GM18508 (cell line): ENCODE measurements around the gene QRICH2.
"Not testable (repeated sequence)": the region's sequence is repeated elsewhere in the genome, so short reads cannot be mapped to it uniquely, and the experiment has no call there.

Experiments used
- ATAC-seq: cut with Tn5 transposase; IDR thresholded peaks from one replicate; pipeline ENCODE4 v1.9.1; 2021; ENCODE audit warnings: moderate number of reproducible peaks; ENCODE audit not compliant: insufficient read depth, unreplicated experiment

Gene QRICH2

DNA sequence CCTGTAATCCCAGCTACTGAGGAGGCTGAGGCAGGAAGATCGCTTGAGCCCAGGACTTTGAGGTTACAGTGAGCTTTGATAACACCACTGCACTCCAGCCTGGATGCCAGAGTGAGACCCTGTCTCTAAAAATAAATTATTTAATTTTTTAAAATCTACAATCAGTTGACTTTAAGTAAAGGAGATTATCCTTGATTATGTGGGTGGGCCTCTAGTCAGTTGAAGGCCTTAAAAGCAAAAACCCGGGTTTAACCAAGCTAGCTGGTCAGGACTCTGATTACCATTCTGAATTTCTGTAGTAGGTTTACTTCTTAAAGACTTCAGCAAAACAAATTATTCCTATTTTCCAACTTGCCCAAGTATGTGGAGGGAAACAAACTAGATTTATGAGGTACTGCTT lies 72.2 kb downstream of the QRICH2 start:
- ATAC-seq, result no peak

DNA sequence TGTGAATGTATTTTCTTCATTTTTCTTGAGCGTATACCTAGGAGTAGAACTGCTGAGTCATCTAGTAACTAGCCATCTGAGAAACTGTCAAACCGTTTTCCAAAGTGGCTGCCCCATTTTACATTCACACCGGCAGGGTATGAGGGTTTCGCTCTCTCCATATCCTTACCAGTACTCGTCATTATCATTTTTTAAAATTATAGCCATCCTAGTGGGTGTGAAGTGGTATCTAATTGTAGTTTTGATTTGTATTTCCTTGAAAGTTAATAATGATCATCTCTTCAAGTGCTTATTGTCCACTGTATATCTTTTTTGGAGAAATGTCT lies 73.8 kb downstream of the QRICH2 start:
- ATAC-seq, result no peak

- no peak for ATAC-seq
These were observed 74.3 kb downstream of the QRICH2 start for GRCh38 chr17:76233588-76234353.

DNA sequence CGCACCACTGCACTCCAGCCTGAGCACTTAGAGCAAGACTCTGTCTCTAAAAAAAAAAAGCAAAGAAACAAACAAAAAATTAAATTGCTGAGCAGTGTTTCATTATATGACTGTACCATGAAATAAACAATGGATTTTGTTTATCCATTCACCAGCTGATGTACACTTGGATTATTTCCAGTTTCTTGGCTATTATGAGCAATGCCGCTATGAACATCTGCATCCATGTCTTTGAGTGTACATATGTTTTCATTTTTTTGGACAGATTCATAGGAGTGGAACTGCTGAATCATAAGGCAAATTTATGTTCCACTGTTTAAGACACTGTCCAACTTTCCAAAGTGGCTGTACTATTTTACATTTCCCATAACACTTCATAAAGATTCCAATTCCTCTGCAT lies 75.7 kb downstream of the QRICH2 start:
- no peak for ATAC-seq

DNA sequence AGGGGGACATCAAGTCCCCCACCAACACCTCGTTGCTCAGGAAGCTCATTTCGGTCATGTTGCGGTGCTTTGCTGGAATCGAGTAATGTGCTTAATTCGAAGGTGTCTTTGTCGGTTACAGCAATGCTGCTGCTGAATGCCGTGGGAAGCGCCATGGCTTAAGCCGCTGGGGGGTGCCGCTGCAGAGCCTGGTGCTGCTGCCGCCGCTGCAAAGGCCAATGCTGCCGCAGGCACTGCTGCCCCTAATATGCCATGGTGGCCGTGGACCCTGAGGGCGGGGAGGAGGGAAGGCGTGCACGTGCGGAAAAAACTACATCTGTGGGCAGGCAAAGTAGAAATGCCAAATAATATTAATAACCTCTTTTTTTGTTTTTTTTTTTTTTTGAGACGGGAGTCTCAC lies 81.3 kb downstream of the QRICH2 start:
- not testable (repeated sequence) for ATAC-seq

DNA sequence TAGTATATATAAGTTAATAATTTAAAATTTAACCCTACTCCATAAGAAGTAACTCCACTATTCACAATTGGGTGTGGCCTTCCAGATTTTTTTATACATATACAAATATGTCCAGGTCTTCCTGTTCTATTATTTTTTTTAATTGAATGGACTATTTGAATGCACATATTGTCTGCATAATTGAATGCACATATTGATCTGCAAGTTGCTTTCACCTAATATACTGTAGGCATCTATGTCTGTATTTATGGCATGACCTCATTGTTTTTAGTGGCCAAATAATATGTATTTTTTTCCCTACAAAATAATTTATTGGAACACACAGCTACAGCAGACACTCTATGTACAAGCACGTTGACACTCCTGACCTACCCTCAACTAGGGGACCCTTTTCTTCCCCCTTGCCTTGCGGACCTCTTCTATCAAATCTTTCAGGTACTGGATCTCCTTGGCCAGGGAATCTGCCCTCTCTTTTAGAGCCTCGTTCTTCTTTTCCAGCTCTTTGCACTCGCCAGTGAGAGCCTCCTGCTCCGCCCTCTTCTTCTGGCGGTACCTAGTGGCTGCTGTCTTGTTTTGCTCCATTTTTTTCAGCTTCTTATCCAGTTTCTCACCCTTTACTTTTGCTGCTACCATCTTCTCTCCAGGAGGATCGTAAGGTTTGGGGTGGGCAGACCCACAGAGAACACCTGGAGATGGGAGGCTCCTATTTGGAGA lies 82.5 kb downstream of the QRICH2 start:
- not testable (repeated sequence) for ATAC-seq
